ENCODE data around the gene KRTAP5-1.

DNA sequence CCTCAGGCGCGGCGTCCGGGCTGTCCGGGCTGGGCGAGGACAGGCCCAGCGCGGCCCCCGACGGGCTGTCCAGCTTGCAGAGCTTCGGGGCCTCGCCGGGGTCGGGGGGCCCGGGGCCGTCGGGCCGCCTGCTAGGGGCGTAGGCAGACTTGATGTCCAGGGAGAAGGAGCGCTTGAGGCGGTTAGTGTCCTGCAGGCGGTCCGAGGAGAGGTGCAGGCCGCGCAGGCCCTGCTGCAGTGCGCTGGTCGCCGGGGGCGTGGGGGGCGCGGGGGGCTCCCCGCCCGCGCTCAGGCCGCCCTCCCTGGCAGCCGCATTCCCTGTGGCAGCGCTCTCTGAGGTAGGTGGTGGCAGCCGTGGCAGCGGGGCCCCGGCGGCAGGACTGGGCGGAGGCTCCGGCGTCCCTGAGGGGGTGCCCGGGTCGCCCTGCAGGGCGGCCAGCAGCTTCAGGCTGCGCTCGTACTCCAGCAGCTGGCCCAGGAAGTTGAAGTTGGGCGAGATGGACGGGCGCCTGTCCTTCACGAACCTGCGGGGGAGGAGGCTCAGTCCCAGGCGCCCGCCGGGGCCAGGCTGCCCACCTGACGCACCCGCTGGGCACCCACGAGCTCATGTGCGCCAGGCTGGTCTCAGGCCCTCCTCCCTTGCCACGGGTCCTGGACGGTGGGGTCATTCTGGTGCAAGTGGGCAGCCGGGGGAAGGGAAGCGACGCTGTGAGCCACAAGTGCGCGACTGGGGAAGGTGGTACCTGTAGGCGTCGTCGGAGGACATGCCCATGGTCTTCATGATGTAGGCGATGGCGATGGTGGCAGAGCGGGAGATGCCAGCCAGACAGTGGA, 27.8 kb downstream of the KRTAP5-1 start:
- no peak for TF ChIP-seq CTCF (conservative IDR thresholded peaks at IDR 0.05; ENCODE audit: low read length)
- no peak for TF ChIP-seq EZH2phosphoT487 (IDR thresholded peaks at IDR 0.05; ENCODE audit: borderline replicate concordance, low read depth, low read length)

Data from OCI-LY7 (cell line).